Panc1 (cell line): ENCODE data around the gene ENAH. TPM values are rescaled to one million over a fixed set of nuclear protein-coding genes. Genes with fewer than 3 reads are reported as not detected.

Source experiments
- ATAC-seq: fragments of 200-7000 bp; cut with Tn5 transposase; 2 replicates; pipeline ENCODE4 v1.9.1; 2020; ENCODE audit warnings: mild to moderate bottlenecking, moderate library complexity
- BruUV-seq: library from RNA; stranded (reverse); fragments of 400-500 nt; replicated peaks from 2 replicates; lab custom pipeline; 2021; lab: Mats Ljungman, UMichigan
- CTCF ChIA-PET: fragments of 300-600 bp; sonication (Branson Sonifier 250); formaldehyde crosslinking; loops from one replicate; lab custom pipeline; 2022; ENCODE audit warnings: antibody characterized with exemption; lab: Charles Lee
- POLR2A ChIA-PET: fragments of 300-600 bp; sonication (Branson Sonifier 250); formaldehyde crosslinking; loops from one replicate; lab custom pipeline; 2022; ENCODE audit warnings: antibody characterized with exemption; lab: Charles Lee
- DNase-seq: peaks from one replicate; pipeline ENCODE4 v3.0.0-alpha.2; 2010; ENCODE audit warnings: low read depth, low spot score
- H3K27ac ChIP-seq: 2 replicates; pipeline ENCODE4 v1.5.1; 2011; ENCODE audit warnings: mild to moderate bottlenecking, low read length, inconsistent platforms
- H3K27me3 ChIP-seq: fragments of 200-500 bp; sonication (Bioruptor generic); 2 replicates; pipeline ENCODE4 v1.6.0; 2014; ENCODE audit warnings: low read length, inconsistent platforms; ENCODE audit not compliant: control insufficient read depth, insufficient read depth
- H3K36me3 ChIP-seq: fragments of 200-500 bp; sonication (Bioruptor generic); 2 replicates; pipeline ENCODE4 v1.5.1; 2014; ENCODE audit warnings: inconsistent platforms, mild to moderate bottlenecking, low read length, moderate library complexity; ENCODE audit not compliant: control insufficient read depth, insufficient read depth
- H3K4me1 ChIP-seq: 2 replicates; pipeline ENCODE4 v1.5.1; 2011; ENCODE audit warnings: inconsistent platforms, mild to moderate bottlenecking, low read length, moderate library complexity; ENCODE audit not compliant: control insufficient read depth, insufficient read depth
- H3K4me3 ChIP-seq, 2 experiments: 2 replicates each; pipeline ENCODE4 v1.5.1; 2011 to 2012; ENCODE audit warnings: low read depth in 2 of 2, low read length in 2 of 2, mild to moderate bottlenecking in 2 of 2, inconsistent platforms in 1 of 2, moderate library complexity in 1 of 2
- H3K9me3 ChIP-seq: fragments of 200-500 bp; sonication (Bioruptor generic); 2 replicates; pipeline ENCODE4 v1.5.1; 2014; ENCODE audit warnings: low read depth, mild to moderate bottlenecking, inconsistent platforms, low read length, moderate library complexity; ENCODE audit not compliant: control insufficient read depth, insufficient read depth
- CTCF ChIP-seq: fragments of 450-650 bp; IDR thresholded peaks from 2 replicates; pipeline ENCODE4 v1.5.1; 2017; ENCODE audit warnings: mild to moderate bottlenecking
- POLR2AphosphoS5 ChIP-seq: IDR thresholded peaks from 2 replicates; pipeline ENCODE4 v1.6.1; 2012; ENCODE audit warnings: mild to moderate bottlenecking, low read depth, low read length, moderate library complexity
- REST ChIP-seq, 2 experiments: IDR thresholded peaks; 2 replicates each; pipeline ENCODE4 v1.6.1; 2011 to 2012; ENCODE audit warnings: low read depth in 2 of 2, control low read depth in 1 of 2, low read length in 1 of 2, mild to moderate bottlenecking in 1 of 2, moderate library complexity in 1 of 2; ENCODE audit not compliant: insufficient read depth in 1 of 2
- SIN3A ChIP-seq: IDR thresholded peaks from 2 replicates; pipeline ENCODE4 v1.6.1; 2012; ENCODE audit warnings: low read depth, mild to moderate bottlenecking, low read length, moderate library complexity, borderline replicate concordance; ENCODE audit not compliant: insufficient read depth
- TCF7L2 ChIP-seq: IDR thresholded peaks from 2 replicates; pipeline ENCODE4 v1.6.1; 2011; ENCODE audit warnings: mild to moderate bottlenecking, low read depth, low read length, inconsistent platforms
- in situ Hi-C: cut with HindIII; loops from 2 replicates; pipeline ENCODE4 v1.10.0; 2016; ENCODE audit warnings: low sequenced_read_pairs, low pct_unique_long_range_greater_than_20kb
- intact Hi-C: fragments of 100-400 bp; cut with micrococcal nuclease; formaldehyde crosslinking; loops from one replicate; pipeline ENCODE4 v1.10.0; 2022; ENCODE audit not compliant: unreplicated experiment
- total RNA-seq: library from RNA; stranded (reverse); gene quantifications from one replicate; pipeline ENCODE4 v1.2.1, GENCODE V29; 2021; ENCODE audit not compliant: unreplicated experiment

ENAH gene
- total RNA-seq, 1 experiment from 2014 or later = 133 TPM

- ATAC-seq = no peak
- in situ Hi-C loops = no loop called here
- Histone ChIP-seq H3K4me3 (no peak overlapping the region), H3K36me3 (no peaks in the 10 kb centered on the region), H3K9me3 (no peaks in the 10 kb centered on the region), H3K27ac (no peak overlapping the region), H3K27me3 (no peaks in the 10 kb centered on the region), H3K4me1 (peaks cover 38% of the 10 kb centered on the region)
- TF ChIP-seq POLR2AphosphoS5 = no peak
- TF ChIP-seq REST (IDR thresholded peaks at IDR 0.05; ENCODE audit: insufficient read depth in 1 of 2, low read depth in 2 of 2, low read length in 1 of 2) = no peak
- no peak for TF ChIP-seq SIN3A
- TF ChIP-seq TCF7L2 = no peak
- no peak for TF ChIP-seq CTCF
- ChIA-PET CTCF (interaction anchor here (0.7 kb wide), 1 partner anchor 10 kb away, joined by 3 read pairs; no protein-coding TSS in a partner anchor), POLR2A (interaction anchor here (0.7 kb wide), 1 partner anchor 39 kb away, joined by 4 read pairs; no protein-coding TSS in a partner anchor)
- intact Hi-C loops = no loop called here
- no TSS peak for BruUV-seq
- no peak for DNase-seq
Observed at GRCh38 chr1:225610539-225610938, 42.4 kb downstream of the ENAH start.

- intact Hi-C loops = no loop called here
- in situ Hi-C loops = no loop called here
- DNase-seq (no peak), ATAC-seq (no peak)
- no peak overlapping the region for H3K4me3 ChIP-seq
- H3K36me3 ChIP-seq = no peaks in the 10 kb centered on the region
- TF ChIP-seq SIN3A (no peak), REST (IDR thresholded peaks at IDR 0.05; ENCODE audit: insufficient read depth in 1 of 2, low read depth in 2 of 2, low read length in 1 of 2) (no peak), TCF7L2 (no peak), CTCF (no peak), POLR2AphosphoS5 (no peak)
- H3K27ac ChIP-seq = no peak overlapping the region
- no peaks in the 10 kb centered on the region for H3K9me3 ChIP-seq
- no TSS peak for BruUV-seq
- POLR2A ChIA-PET = no interaction called here
- no peaks in the 10 kb centered on the region for H3K27me3 ChIP-seq
- H3K4me1 ChIP-seq = peaks cover 50% of the 10 kb centered on the region
- CTCF ChIA-PET = interaction anchor here (0.6 kb wide), 1 partner anchor 164 kb away, joined by 4 read pairs; no protein-coding TSS in a partner anchor
Observed at GRCh38 chr1:225608014-225608796, 44.7 kb downstream of the ENAH start.
